Transverse colon (tissue), 4 donors: ENCODE measurements around the gene AMOTL1. TPM values are rescaled to one million over a fixed set of nuclear protein-coding genes. Genes with fewer than 3 reads are reported as not detected.

ENCODE experiments used
- DNase-seq: peaks from one replicate; pipeline ENCODE4 v3.0.0-alpha.2; 2019
- H3K27ac ChIP-seq, 4 donors: fragments of 200-600 bp; sonication (generic); 2 replicates each; pipeline ENCODE4 v1.5.1; 2016 to 2018; ENCODE audit warnings: inconsistent platforms in 4 of 4
- H3K27me3 ChIP-seq: fragments of 200-600 bp; sonication (generic); 2 replicates; pipeline ENCODE4 v1.5.1; 2017; ENCODE audit warnings: inconsistent platforms
- H3K36me3 ChIP-seq, 4 donors: fragments of 200-600 bp; sonication (generic); 2 replicates each; pipeline ENCODE4 v1.5.1; 2017 to 2019; ENCODE audit warnings: inconsistent platforms in 4 of 4
- H3K4me1 ChIP-seq, 4 donors: fragments of 200-600 bp; sonication (generic); 2 replicates each; pipeline ENCODE4 v1.5.1; 2017 to 2020; ENCODE audit warnings: inconsistent platforms in 4 of 4
- H3K4me3 ChIP-seq, 4 donors: fragments of 200-600 bp; sonication (generic); 1 replicate in 1 of 4; 2 replicates in 3 of 4; pipeline versions ENCODE4 v1.5.1 to v1.6.1; 2017 to 2019; ENCODE audit warnings: inconsistent platforms in 4 of 4
- H3K9me3 ChIP-seq, 2 donors: fragments of 200-600 bp; sonication (generic); 2 replicates each; pipeline ENCODE4 v1.5.1; 2017 to 2019; ENCODE audit warnings: inconsistent platforms in 2 of 2
- CTCF ChIP-seq, 5 experiments: fragments of 200-600 bp in 3 of 5; fragments of 450-650 bp in 2 of 5; sonication (generic) in 3 of 5; IDR thresholded peaks; 1 replicate in 2 of 5; 2 replicates in 3 of 5; pipeline ENCODE4 v1.5.1; 2016 to 2017; ENCODE audit warnings: antibody characterized with exemption in 5 of 5, inconsistent platforms in 3 of 5, mild to moderate bottlenecking in 2 of 5, moderate library complexity in 1 of 5
- EP300 ChIP-seq: sonication (generic); formaldehyde crosslinking; IDR thresholded peaks from one replicate; pipeline ENCODE4 v1.6.1; 2017; ENCODE audit warnings: antibody characterized with exemption, low read depth
- POLR2A ChIP-seq: fragments of 450-650 bp; IDR thresholded peaks from one replicate; pipeline ENCODE4 v1.6.1; 2016; ENCODE audit warnings: antibody characterized with exemption, mild to moderate bottlenecking, moderate library complexity
- POLR2AphosphoS5 ChIP-seq, 3 donors: sonication (generic); formaldehyde crosslinking; IDR thresholded peaks; one replicate each; pipeline ENCODE4 v1.6.1; 2016; ENCODE audit warnings: antibody characterized with exemption in 3 of 3
- WGBS, 2 donors: methylation state at CpG; one replicate each; pipeline ENCODE4 v1.1.5; 2018; ENCODE audit warnings: low coverage in 1 of 2; 5-methylcytosine and 5-hydroxymethylcytosine counted together
- in situ Hi-C, 4 donors: fragments of 200-750 bp; cut with MboI; loops; one replicate each; pipeline versions ENCODE4 v1.15.0 to v1.15.1; 2017; ENCODE audit warnings: low sequenced_read_pairs in 3 of 4, low pct_ligation_motif_present in 1 of 4, low pct_unique_long_range_greater_than_20kb in 1 of 4
- intact Hi-C: fragments of 100-400 bp; cut with DNase I; formaldehyde crosslinking; loops from one replicate; pipeline ENCODE4 v1.15.1; 2023; ENCODE audit warnings: low total_unique reads
- total RNA-seq, 4 donors: library from RNA; depleted of rRNA; stranded (reverse); fragments of >200 nt; gene quantifications; one replicate each; pipeline ENCODE4 v1.1.0, GENCODE V29; 2016

Gene AMOTL1
- total RNA-seq, 4 donors from 2014 or later, result 14.3 to 23.9 (median 16.8) TPM

DNA sequence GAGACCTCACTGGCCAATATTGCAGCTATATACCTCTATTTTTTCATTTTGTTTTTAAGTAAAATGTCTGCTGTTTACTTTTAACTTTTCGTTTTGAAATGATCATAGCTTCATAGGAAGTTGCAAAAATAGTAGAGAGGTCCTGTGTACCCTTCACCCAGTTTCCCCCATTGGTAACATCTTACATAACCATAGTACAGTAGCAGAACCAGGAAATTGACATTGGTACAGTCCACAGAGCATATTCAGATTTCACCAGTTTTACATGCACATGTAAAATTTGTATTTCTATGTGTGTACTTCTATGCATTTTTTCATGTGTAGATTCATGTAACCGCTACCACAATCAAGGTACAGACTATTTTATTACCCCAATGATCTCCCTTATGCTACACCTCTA, 3.8 kb downstream of the AMOTL1 start:
- TF ChIP-seq POLR2A, result no peak
- no peak for TF ChIP-seq CTCF (IDR thresholded peaks at IDR 0.05)
- no peak for TF ChIP-seq POLR2AphosphoS5 (IDR thresholded peaks at IDR 0.05)
- TF ChIP-seq EP300, result no peak
- intact Hi-C loops (no loop called here), in situ Hi-C loops (no loop called here)
- no peak for DNase-seq
- H3K4me1 ChIP-seq, result peaks cover 0 to 35% (median 10%) of the 10 kb centered on the region in 4 donors
- no peaks in the 10 kb centered on the region for H3K9me3 ChIP-seq
- peaks cover 46% of the 10 kb centered on the region for H3K27me3 ChIP-seq
- no peaks in the 10 kb centered on the region for H3K36me3 ChIP-seq
- peak overlapping the region in 3 of 4 donors; percentile 43 to 97 (median 92) for H3K27ac ChIP-seq
- WGBS, 2 donors, result 68 to 73% methylated on average over 2 of the region's 2 CpGs
- no peak overlapping the region for H3K4me3 ChIP-seq

GRCh38 chr11:94773842-94774241, 5.7 kb downstream of the AMOTL1 start:
- H3K9me3 ChIP-seq, result no peaks in the 10 kb centered on the region
- peaks cover 28% of the 10 kb centered on the region for H3K27me3 ChIP-seq
- no peak overlapping the region for H3K4me3 ChIP-seq
- no peak for TF ChIP-seq CTCF (IDR thresholded peaks at IDR 0.05)
- no peak for TF ChIP-seq EP300
- no peak for TF ChIP-seq POLR2AphosphoS5 (IDR thresholded peaks at IDR 0.05)
- TF ChIP-seq POLR2A, result no peak
- no peak overlapping the region for H3K27ac ChIP-seq
- H3K36me3 ChIP-seq, result no peaks in the 10 kb centered on the region
- intact Hi-C loops (no loop called here), in situ Hi-C loops (no loop called here)
- 87 to 91% methylated on average over 8 of the region's 8 CpGs for WGBS, 2 donors
- peaks cover 0 to 38% (median 12%) of the 10 kb centered on the region in 4 donors for H3K4me1 ChIP-seq
- no peak for DNase-seq

GRCh38 chr11:94774345-94774744, 6.2 kb downstream of the AMOTL1 start:
- Histone ChIP-seq H3K27ac (no peak overlapping the region), H3K4me3 (no peak overlapping the region), H3K27me3 (peaks cover 23% of the 10 kb centered on the region), H3K36me3 (no peaks in the 10 kb centered on the region), H3K9me3 (no peaks in the 10 kb centered on the region), H3K4me1 (peaks cover 0 to 38% (median 12%) of the 10 kb centered on the region in 4 donors)
- no peak for DNase-seq
- 77 to 80% methylated on average over 1 to 3 of the region's 3 CpGs for WGBS, 2 donors
- TF ChIP-seq CTCF (IDR thresholded peaks at IDR 0.05), result no peak
- TF ChIP-seq POLR2AphosphoS5 (IDR thresholded peaks at IDR 0.05), result no peak
- TF ChIP-seq EP300, result no peak
- TF ChIP-seq POLR2A, result no peak
- in situ Hi-C loops (no loop called here), intact Hi-C loops (no loop called here)

GRCh38 chr11:94775567-94776327, 7.6 kb downstream of the AMOTL1 start:
- 84 to 88% methylated on average over 1 to 5 of the region's 5 CpGs for WGBS, 2 donors
- H3K4me1 ChIP-seq, result peaks cover 6 to 43% (median 13%) of the 10 kb centered on the region in 4 donors
- peak overlapping the region; percentile 16 to 47 (median 26) for H3K27ac ChIP-seq
- intact Hi-C loops, result no loop called here
- no peaks in the 10 kb centered on the region for H3K36me3 ChIP-seq
- peaks cover 9% of the 10 kb centered on the region for H3K27me3 ChIP-seq
- H3K4me3 ChIP-seq, result no peak overlapping the region
- DNase-seq, result no peak
- no peaks in the 10 kb centered on the region for H3K9me3 ChIP-seq
- TF ChIP-seq EP300 (no peak), POLR2AphosphoS5 (IDR thresholded peaks at IDR 0.05) (no peak), POLR2A (no peak), CTCF (IDR thresholded peaks at IDR 0.05) (no peak)
- in situ Hi-C loops, result no loop called here
